Limb (tissue), 2 donors: Measurements from ENCODE around the gene GHSR.

Experiments used
- DNase-seq, 2 donors: peaks; one replicate each; pipeline ENCODE4 v3.0.0-alpha.2; 2016; ENCODE audit errors: extremely low spot score in 2 of 2

GHSR gene

GRCh38 chr3:172438186-172438585 is 10.1 kb downstream of the GHSR start:
- DNase-seq = no peak

- no peak for DNase-seq
These were observed 10.5 kb downstream of the GHSR start for GRCh38 chr3:172437713-172438112.

- DNase-seq = no peak
These were observed 32.9 kb downstream of the GHSR start for GRCh38 chr3:172415323-172415722.

- DNase-seq = no peak
These were observed 36.7 kb downstream of the GHSR start for GRCh38 chr3:172411478-172411947.

GRCh38 chr3:172410702-172411477 is 37.4 kb downstream of the GHSR start:
- DNase-seq = no peak

GRCh38 chr3:172407872-172408271 is 40.4 kb downstream of the GHSR start:
- DNase-seq = no peak

- no peak for DNase-seq
These were observed 42.3 kb downstream of the GHSR start for GRCh38 chr3:172405914-172406313.

GRCh38 chr3:172404237-172404962 is 43.9 kb downstream of the GHSR start:
- DNase-seq = no peak

GRCh38 chr3:172402892-172403643 is 45.2 kb downstream of the GHSR start:
- no peak for DNase-seq

- no peak for DNase-seq
These were observed 46.2 kb downstream of the GHSR start for GRCh38 chr3:172402090-172402489.

GRCh38 chr3:172398484-172398883 is 49.8 kb downstream of the GHSR start:
- no peak for DNase-seq

GRCh38 chr3:172397716-172398405 is 50.4 kb downstream of the GHSR start:
- no peak for DNase-seq

GRCh38 chr3:172396400-172396799 is 51.9 kb downstream of the GHSR start:
- no peak for DNase-seq

- no peak for DNase-seq
These were observed 53.6 kb downstream of the GHSR start for GRCh38 chr3:172394692-172395091.
